Measurements from ENCODE around the gene TLR6.
A peak's percentile ranks its signal among the peaks of the same experiment; 100 is the strongest.

The TLR6 gene, protein sequence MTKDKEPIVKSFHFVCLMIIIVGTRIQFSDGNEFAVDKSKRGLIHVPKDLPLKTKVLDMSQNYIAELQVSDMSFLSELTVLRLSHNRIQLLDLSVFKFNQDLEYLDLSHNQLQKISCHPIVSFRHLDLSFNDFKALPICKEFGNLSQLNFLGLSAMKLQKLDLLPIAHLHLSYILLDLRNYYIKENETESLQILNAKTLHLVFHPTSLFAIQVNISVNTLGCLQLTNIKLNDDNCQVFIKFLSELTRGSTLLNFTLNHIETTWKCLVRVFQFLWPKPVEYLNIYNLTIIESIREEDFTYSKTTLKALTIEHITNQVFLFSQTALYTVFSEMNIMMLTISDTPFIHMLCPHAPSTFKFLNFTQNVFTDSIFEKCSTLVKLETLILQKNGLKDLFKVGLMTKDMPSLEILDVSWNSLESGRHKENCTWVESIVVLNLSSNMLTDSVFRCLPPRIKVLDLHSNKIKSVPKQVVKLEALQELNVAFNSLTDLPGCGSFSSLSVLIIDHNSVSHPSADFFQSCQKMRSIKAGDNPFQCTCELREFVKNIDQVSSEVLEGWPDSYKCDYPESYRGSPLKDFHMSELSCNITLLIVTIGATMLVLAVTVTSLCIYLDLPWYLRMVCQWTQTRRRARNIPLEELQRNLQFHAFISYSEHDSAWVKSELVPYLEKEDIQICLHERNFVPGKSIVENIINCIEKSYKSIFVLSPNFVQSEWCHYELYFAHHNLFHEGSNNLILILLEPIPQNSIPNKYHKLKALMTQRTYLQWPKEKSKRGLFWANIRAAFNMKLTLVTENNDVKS

GRCh38 chr4:38856524-38857337, at the start of gene TLR6:
Gene TLR6 (minus strand): TSS chr4:38856817. CDS start chr4:38829473, 27,344 bp downstream.
- no peaks in the 10 kb centered on the region for H3K27me3 Mint-ChIP-seq (ENCODE audit: low read depth)
- H3K9me3 Mint-ChIP-seq: peaks cover 5% of the 10 kb centered on the region
- peaks cover 43% of the 10 kb centered on the region for H3K4me1 Mint-ChIP-seq (ENCODE audit: low read depth)
- H3K27ac Mint-ChIP-seq: peak within 1 kb of the TSS; percentile 90
- no peaks in the 10 kb centered on the region for H3K36me3 Mint-ChIP-seq (ENCODE audit: low read depth)
- H3K4me3 Mint-ChIP-seq: peak within 1 kb of the TSS; percentile 73

DNA sequence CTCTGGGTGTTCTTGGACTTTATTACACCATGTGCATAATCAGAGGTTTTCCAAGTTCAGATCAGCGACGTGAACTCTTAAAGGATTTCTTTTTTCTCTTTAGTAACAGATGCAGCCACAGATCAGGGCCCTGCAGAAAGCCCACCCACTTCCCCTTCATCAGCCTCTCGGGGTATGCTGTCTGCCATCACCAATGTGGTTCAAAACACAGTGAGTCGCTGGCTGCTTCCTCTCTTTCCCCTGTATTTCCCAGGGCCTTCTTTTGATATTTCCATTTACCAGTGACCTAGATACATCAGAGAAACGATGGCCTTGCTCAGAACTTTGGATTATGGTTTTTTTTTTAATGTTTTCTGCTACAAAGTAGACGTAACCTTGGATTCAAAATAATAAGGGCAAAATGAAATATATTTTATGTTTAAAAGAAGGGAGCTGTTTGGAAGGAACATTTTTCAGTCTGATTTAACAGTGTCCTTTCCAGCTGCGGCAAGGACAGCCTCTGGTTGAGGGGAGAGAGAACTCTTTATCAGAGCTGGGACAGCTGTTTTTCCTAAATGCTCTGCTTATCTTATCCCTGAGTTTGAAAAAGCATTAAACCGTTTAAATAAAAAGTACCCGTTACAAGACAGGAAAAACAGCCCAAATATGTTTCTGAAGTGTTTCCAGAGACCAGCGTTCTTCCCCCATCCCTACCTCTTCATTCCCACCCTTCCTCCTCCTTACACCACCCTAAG, 49.2 kb upstream of the TLR6 start:
- peaks cover 20% of the 10 kb centered on the region for H3K4me1 Mint-ChIP-seq (ENCODE audit: low read depth)
- no peak overlapping the region for H3K4me3 Mint-ChIP-seq
- H3K27ac Mint-ChIP-seq: no peak overlapping the region
- H3K36me3 Mint-ChIP-seq (ENCODE audit: low read depth): peaks cover 2% of the 10 kb centered on the region
- no peaks in the 10 kb centered on the region for H3K9me3 Mint-ChIP-seq
- no peaks in the 10 kb centered on the region for H3K27me3 Mint-ChIP-seq (ENCODE audit: low read depth)

- Mint-ChIP-seq H3K36me3 (ENCODE audit: low read depth) (no peaks in the 10 kb centered on the region), H3K27ac (no peak overlapping the region), H3K9me3 (no peaks in the 10 kb centered on the region), H3K4me3 (no peak overlapping the region), H3K27me3 (ENCODE audit: low read depth) (peaks cover 4% of the 10 kb centered on the region), H3K4me1 (ENCODE audit: low read depth) (peaks cover 15% of the 10 kb centered on the region)
Observed at GRCh38 chr4:38904682-38905081, 48.1 kb upstream of the TLR6 start.

- H3K9me3 Mint-ChIP-seq: no peaks in the 10 kb centered on the region
Observed at GRCh38 chr4:38904090-38904666, 47.6 kb upstream of the TLR6 start.

GRCh38 chr4:38902695-38903094, 46.1 kb upstream of the TLR6 start:
- Mint-ChIP-seq H3K4me3 (no peak overlapping the region), H3K27me3 (ENCODE audit: low read depth) (peaks cover 4% of the 10 kb centered on the region), H3K36me3 (ENCODE audit: low read depth) (no peaks in the 10 kb centered on the region), H3K27ac (no peak overlapping the region), H3K4me1 (ENCODE audit: low read depth) (peaks cover 18% of the 10 kb centered on the region), H3K9me3 (no peaks in the 10 kb centered on the region)

More at GRCh38 chr4:38904090-38904666, 47.6 kb upstream of the TLR6 start:
- no peak overlapping the region for H3K27ac Mint-ChIP-seq
- H3K4me3 Mint-ChIP-seq: no peak overlapping the region
- no peaks in the 10 kb centered on the region for H3K36me3 Mint-ChIP-seq (ENCODE audit: low read depth)
- H3K4me1 Mint-ChIP-seq (ENCODE audit: low read depth): peaks cover 15% of the 10 kb centered on the region
- peaks cover 4% of the 10 kb centered on the region for H3K27me3 Mint-ChIP-seq (ENCODE audit: low read depth)

DNA sequence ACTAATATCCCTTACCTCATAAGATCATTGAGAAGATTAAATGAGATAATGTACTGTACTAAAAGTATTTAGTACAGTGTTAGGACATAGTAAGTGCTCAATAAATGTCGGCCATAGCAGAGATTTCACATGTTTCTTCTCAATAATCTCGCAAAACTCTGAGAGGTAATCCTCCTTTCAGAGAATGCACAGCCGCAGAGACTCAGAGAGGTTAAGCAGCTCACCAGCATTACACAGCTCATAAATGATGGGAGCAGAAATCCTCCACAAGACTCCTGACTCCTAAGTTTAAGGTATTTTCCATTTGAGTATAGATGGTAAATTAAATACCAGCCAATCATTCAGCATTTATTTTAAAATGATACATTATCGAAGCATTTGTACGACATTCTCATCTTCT, 45.6 kb upstream of the TLR6 start:
- Mint-ChIP-seq H3K27me3 (ENCODE audit: low read depth) (peaks cover 4% of the 10 kb centered on the region), H3K36me3 (ENCODE audit: low read depth) (no peaks in the 10 kb centered on the region), H3K9me3 (no peaks in the 10 kb centered on the region), H3K4me1 (ENCODE audit: low read depth) (peaks cover 18% of the 10 kb centered on the region), H3K27ac (no peak overlapping the region), H3K4me3 (no peak overlapping the region)

GRCh38 chr4:38898245-38898644, 41.6 kb upstream of the TLR6 start:
- Mint-ChIP-seq H3K27ac (no peak overlapping the region), H3K4me1 (ENCODE audit: low read depth) (peaks cover 10% of the 10 kb centered on the region), H3K36me3 (ENCODE audit: low read depth) (no peaks in the 10 kb centered on the region), H3K27me3 (ENCODE audit: low read depth) (peaks cover 9% of the 10 kb centered on the region), H3K4me3 (no peak overlapping the region), H3K9me3 (no peaks in the 10 kb centered on the region)

GRCh38 chr4:38896940-38897339, 40.3 kb upstream of the TLR6 start:
- Mint-ChIP-seq H3K4me1 (ENCODE audit: low read depth) (peaks cover 7% of the 10 kb centered on the region), H3K9me3 (no peaks in the 10 kb centered on the region), H3K27me3 (ENCODE audit: low read depth) (peaks cover 9% of the 10 kb centered on the region), H3K36me3 (ENCODE audit: low read depth) (no peaks in the 10 kb centered on the region), H3K4me3 (no peak overlapping the region), H3K27ac (no peak overlapping the region)

GRCh38 chr4:38894322-38894982, 37.8 kb upstream of the TLR6 start:
- no peak overlapping the region for H3K4me3 Mint-ChIP-seq
- no peak overlapping the region for H3K27ac Mint-ChIP-seq
- no peaks in the 10 kb centered on the region for H3K36me3 Mint-ChIP-seq (ENCODE audit: low read depth)
- H3K4me1 Mint-ChIP-seq (ENCODE audit: low read depth): peaks cover 15% of the 10 kb centered on the region
- peaks cover 5% of the 10 kb centered on the region for H3K27me3 Mint-ChIP-seq (ENCODE audit: low read depth)
- H3K9me3 Mint-ChIP-seq: no peaks in the 10 kb centered on the region

DNA sequence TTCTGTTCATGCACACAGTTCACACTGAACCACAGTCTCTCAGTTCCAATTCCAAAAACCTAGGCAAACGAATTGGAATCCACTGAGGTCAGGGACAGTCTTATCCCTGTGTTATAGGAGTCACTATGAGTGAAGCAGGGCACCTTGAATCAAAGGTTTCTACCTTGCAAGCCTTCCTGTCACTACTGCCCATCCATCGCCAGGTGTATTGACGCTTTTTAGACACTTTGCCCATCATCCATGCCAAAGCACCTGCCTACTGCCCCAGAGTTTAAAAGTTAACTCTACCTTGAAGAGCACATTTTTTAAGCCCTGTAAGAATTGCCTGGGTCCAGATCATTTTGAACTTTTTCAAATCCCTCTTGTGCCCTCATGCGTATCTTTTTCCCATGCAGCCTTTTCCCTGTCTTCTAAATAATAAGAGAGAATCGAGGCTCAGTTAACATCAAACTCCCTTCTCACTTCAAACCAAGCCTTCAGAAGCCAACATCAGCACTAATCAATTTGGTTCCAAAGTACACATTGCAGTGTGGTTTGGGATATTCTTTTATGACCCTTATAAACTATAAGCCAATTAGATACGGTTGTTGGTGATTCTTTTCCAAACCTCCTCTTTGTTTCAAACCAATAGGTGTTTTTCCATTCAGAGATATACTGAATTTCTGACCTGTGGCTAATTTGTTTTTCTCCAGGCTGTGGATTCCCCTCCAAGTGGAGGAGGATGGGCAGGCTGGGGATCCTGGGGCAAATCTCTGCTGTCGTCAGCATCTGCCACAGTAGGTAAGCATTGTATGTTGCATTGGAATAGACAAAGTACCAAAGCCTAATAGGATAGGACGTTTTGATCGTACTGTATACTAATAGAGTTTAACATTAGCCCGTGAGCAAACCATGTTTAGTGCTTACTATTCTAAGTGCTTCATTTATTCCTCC, 34.7 kb upstream of the TLR6 start:
- H3K9me3 Mint-ChIP-seq: no peaks in the 10 kb centered on the region
- H3K36me3 Mint-ChIP-seq (ENCODE audit: low read depth): peaks cover 1% of the 10 kb centered on the region
- H3K4me3 Mint-ChIP-seq: no peak overlapping the region
- no peak overlapping the region for H3K27ac Mint-ChIP-seq
- H3K27me3 Mint-ChIP-seq (ENCODE audit: low read depth): peaks cover 2% of the 10 kb centered on the region
- H3K4me1 Mint-ChIP-seq (ENCODE audit: low read depth): peaks cover 16% of the 10 kb centered on the region

GRCh38 chr4:38889143-38889542, 32.5 kb upstream of the TLR6 start:
- H3K4me3 Mint-ChIP-seq: peak overlapping the region; percentile 40
- H3K27ac Mint-ChIP-seq: peak overlapping the region; percentile 87
- peaks cover 1% of the 10 kb centered on the region for H3K36me3 Mint-ChIP-seq (ENCODE audit: low read depth)
- peaks cover 19% of the 10 kb centered on the region for H3K4me1 Mint-ChIP-seq (ENCODE audit: low read depth)
- H3K27me3 Mint-ChIP-seq (ENCODE audit: low read depth): no peaks in the 10 kb centered on the region
- H3K9me3 Mint-ChIP-seq: no peaks in the 10 kb centered on the region

GRCh38 chr4:38884254-38884653, 27.6 kb upstream of the TLR6 start:
- no peak overlapping the region for H3K4me3 Mint-ChIP-seq
- H3K36me3 Mint-ChIP-seq (ENCODE audit: low read depth): peaks cover 1% of the 10 kb centered on the region
- H3K4me1 Mint-ChIP-seq (ENCODE audit: low read depth): peaks cover 8% of the 10 kb centered on the region
- no peak overlapping the region for H3K27ac Mint-ChIP-seq
- no peaks in the 10 kb centered on the region for H3K27me3 Mint-ChIP-seq (ENCODE audit: low read depth)
- no peaks in the 10 kb centered on the region for H3K9me3 Mint-ChIP-seq
